ENCODE data around the gene PLCD1. TPM values are rescaled to one million over a fixed set of nuclear protein-coding genes. Genes with fewer than 3 reads are reported as not detected.

PLCD1 gene
- total and polyA plus RNA-seq, 2 of the 13 experiments (the other 11 are each of a cell fraction or from before 2014, with no cell fraction given) = 10.1 to 12.4 TPM

DNA sequence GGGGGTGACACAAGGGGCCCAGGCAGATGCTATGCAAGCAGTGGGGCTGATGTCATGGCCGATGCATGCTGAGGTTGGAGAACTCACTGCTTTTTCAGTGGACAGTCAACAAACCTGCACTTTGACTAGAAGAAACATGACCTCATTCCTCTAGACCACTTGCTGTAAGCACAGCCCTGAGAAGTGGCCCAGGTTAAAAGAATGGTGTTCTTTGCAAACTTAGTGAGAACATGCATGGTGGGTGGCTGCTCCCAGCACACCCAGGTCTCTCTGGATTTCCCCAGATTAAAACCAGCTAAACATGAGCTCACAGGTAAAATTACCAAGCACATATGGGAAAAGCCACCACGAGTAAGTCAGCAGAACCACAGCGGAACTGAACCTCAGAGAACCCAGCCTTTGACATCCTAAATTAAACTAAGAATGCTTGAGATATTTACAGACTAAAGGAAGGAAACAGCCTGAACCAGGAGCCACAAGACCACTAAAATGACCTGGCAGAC lies 25.1 kb upstream of the PLCD1 start (continued):
- TF ChIP-seq, protein P1, sequence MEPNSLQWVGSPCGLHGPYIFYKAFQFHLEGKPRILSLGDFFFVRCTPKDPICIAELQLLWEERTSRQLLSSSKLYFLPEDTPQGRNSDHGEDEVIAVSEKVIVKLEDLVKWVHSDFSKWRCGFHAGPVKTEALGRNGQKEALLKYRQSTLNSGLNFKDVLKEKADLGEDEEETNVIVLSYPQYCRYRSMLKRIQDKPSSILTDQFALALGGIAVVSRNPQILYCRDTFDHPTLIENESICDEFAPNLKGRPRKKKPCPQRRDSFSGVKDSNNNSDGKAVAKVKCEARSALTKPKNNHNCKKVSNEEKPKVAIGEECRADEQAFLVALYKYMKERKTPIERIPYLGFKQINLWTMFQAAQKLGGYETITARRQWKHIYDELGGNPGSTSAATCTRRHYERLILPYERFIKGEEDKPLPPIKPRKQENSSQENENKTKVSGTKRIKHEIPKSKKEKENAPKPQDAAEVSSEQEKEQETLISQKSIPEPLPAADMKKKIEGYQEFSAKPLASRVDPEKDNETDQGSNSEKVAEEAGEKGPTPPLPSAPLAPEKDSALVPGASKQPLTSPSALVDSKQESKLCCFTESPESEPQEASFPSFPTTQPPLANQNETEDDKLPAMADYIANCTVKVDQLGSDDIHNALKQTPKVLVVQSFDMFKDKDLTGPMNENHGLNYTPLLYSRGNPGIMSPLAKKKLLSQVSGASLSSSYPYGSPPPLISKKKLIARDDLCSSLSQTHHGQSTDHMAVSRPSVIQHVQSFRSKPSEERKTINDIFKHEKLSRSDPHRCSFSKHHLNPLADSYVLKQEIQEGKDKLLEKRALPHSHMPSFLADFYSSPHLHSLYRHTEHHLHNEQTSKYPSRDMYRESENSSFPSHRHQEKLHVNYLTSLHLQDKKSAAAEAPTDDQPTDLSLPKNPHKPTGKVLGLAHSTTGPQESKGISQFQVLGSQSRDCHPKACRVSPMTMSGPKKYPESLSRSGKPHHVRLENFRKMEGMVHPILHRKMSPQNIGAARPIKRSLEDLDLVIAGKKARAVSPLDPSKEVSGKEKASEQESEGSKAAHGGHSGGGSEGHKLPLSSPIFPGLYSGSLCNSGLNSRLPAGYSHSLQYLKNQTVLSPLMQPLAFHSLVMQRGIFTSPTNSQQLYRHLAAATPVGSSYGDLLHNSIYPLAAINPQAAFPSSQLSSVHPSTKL (CRISPR knock-in tag; IDR thresholded peaks at IDR 0.05) = peak; percentile 52
- no peak for TF ChIP-seq MXI1 (IDR thresholded peaks at IDR 0.05; ENCODE audit: borderline replicate concordance, low read depth, low read length)
- TF ChIP-seq ZKSCAN8 (CRISPR knock-in tag; IDR thresholded peaks at IDR 0.05; ENCODE audit: borderline replicate concordance) = no peak
- TF ChIP-seq, protein P2, sequence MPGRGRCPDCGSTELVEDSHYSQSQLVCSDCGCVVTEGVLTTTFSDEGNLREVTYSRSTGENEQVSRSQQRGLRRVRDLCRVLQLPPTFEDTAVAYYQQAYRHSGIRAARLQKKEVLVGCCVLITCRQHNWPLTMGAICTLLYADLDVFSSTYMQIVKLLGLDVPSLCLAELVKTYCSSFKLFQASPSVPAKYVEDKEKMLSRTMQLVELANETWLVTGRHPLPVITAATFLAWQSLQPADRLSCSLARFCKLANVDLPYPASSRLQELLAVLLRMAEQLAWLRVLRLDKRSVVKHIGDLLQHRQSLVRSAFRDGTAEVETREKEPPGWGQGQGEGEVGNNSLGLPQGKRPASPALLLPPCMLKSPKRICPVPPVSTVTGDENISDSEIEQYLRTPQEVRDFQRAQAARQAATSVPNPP (CRISPR knock-in tag; IDR thresholded peaks at IDR 0.05) = no peak
- TF ChIP-seq ZFP90 (CRISPR knock-in tag; IDR thresholded peaks at IDR 0.05; ENCODE audit: borderline replicate concordance) = no peak
- 0 out of 2 replicates have a peak, but pooled peaks have one; percentile 21 for TF ChIP-seq GATAD2A (CRISPR knock-in tag; IDR thresholded peaks at IDR 0.05)
- no peak for TF ChIP-seq ZNF564 (CRISPR knock-in tag; IDR thresholded peaks at IDR 0.05)
- TF ChIP-seq, protein P3, sequence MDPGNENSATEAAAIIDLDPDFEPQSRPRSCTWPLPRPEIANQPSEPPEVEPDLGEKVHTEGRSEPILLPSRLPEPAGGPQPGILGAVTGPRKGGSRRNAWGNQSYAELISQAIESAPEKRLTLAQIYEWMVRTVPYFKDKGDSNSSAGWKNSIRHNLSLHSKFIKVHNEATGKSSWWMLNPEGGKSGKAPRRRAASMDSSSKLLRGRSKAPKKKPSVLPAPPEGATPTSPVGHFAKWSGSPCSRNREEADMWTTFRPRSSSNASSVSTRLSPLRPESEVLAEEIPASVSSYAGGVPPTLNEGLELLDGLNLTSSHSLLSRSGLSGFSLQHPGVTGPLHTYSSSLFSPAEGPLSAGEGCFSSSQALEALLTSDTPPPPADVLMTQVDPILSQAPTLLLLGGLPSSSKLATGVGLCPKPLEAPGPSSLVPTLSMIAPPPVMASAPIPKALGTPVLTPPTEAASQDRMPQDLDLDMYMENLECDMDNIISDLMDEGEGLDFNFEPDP (CRISPR knock-in tag; conservative IDR thresholded peaks at IDR 0.05) = no peak
- TF ChIP-seq NCOA1 (CRISPR knock-in tag; IDR thresholded peaks at IDR 0.05) = no peak
- no peak for TF ChIP-seq ELF3 (CRISPR knock-in tag; IDR thresholded peaks at IDR 0.05)
- TF ChIP-seq, protein P4, sequence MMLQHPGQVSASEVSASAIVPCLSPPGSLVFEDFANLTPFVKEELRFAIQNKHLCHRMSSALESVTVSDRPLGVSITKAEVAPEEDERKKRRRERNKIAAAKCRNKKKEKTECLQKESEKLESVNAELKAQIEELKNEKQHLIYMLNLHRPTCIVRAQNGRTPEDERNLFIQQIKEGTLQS (CRISPR knock-in tag; IDR thresholded peaks at IDR 0.05) = peak; percentile 81; the same call in 1 of the 2 replicates
- TF ChIP-seq FOSL2 (CRISPR knock-in tag; IDR thresholded peaks at IDR 0.05) = peak; percentile 29; the same call in 1 of the 2 replicates
- peak; percentile 26; the same call in 1 of the 2 replicates for TF ChIP-seq SALL1 (CRISPR knock-in tag; IDR thresholded peaks at IDR 0.05)
- no peak for TF ChIP-seq ZNF20 (CRISPR knock-in tag; IDR thresholded peaks at IDR 0.05)
- TF ChIP-seq PRMT3 (CRISPR knock-in tag; IDR thresholded peaks at IDR 0.05; ENCODE audit: borderline replicate concordance, low read depth) = no peak
- TF ChIP-seq NR2F1 (CRISPR knock-in tag; IDR thresholded peaks at IDR 0.05) = no peak
- TF ChIP-seq CBX2 (IDR thresholded peaks at IDR 0.05; ENCODE audit: low read depth, low read length) = no peak
- no peak for TF ChIP-seq CBX2 (CRISPR knock-in tag; IDR thresholded peaks at IDR 0.05; ENCODE audit: low read depth)
- no peak for TF ChIP-seq JDP2 (CRISPR knock-in tag; IDR thresholded peaks at IDR 0.05; ENCODE audit: borderline replicate concordance)
- TF ChIP-seq TEAD2 (CRISPR knock-in tag; IDR thresholded peaks at IDR 0.05) = no peak
- TF ChIP-seq, protein P5, sequence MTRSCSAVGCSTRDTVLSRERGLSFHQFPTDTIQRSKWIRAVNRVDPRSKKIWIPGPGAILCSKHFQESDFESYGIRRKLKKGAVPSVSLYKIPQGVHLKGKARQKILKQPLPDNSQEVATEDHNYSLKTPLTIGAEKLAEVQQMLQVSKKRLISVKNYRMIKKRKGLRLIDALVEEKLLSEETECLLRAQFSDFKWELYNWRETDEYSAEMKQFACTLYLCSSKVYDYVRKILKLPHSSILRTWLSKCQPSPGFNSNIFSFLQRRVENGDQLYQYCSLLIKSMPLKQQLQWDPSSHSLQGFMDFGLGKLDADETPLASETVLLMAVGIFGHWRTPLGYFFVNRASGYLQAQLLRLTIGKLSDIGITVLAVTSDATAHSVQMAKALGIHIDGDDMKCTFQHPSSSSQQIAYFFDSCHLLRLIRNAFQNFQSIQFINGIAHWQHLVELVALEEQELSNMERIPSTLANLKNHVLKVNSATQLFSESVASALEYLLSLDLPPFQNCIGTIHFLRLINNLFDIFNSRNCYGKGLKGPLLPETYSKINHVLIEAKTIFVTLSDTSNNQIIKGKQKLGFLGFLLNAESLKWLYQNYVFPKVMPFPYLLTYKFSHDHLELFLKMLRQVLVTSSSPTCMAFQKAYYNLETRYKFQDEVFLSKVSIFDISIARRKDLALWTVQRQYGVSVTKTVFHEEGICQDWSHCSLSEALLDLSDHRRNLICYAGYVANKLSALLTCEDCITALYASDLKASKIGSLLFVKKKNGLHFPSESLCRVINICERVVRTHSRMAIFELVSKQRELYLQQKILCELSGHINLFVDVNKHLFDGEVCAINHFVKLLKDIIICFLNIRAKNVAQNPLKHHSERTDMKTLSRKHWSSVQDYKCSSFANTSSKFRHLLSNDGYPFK (CRISPR knock-in tag; IDR thresholded peaks at IDR 0.05; ENCODE audit: borderline replicate concordance) = no peak
- TF ChIP-seq HOXA3 (CRISPR knock-in tag; IDR thresholded peaks at IDR 0.05) = peak; percentile 64

Measured in HepG2 (cell line).